H4 (cell line): ENCODE measurements around the gene WTIP. TPM values are rescaled to one million over a fixed set of nuclear protein-coding genes. Genes with fewer than 3 reads are reported as not detected.
"Not testable (repeated sequence)": the region's sequence is repeated elsewhere in the genome, so short reads cannot be mapped to it uniquely, and the experiment has no call there.

Source experiments
- DNase-seq: peaks from one replicate; pipeline ENCODE4 v3.0.0-alpha.2; 2015; ENCODE audit warnings: low spot score
- total RNA-seq: library from RNA; depleted of rRNA; stranded (reverse); fragments of >200 nt; shearing (Covaris generic); gene quantifications from 2 replicates; pipeline ENCODE4 v1.2.3, GENCODE V29; 2014

WTIP gene
- total RNA-seq, 1 experiment from 2014 or later, result 11.4 TPM

- DNase-seq, result no peak
Measured at GRCh38 chr19:34503531-34504272, 22.1 kb downstream of the WTIP start.

- DNase-seq, result no peak
Measured at GRCh38 chr19:34504273-34504808, 22.8 kb downstream of the WTIP start.

- no peak for DNase-seq
Measured at GRCh38 chr19:34504809-34505291, 23.3 kb downstream of the WTIP start.

- no peak for DNase-seq
Measured at GRCh38 chr19:34505321-34506025, 23.9 kb downstream of the WTIP start.

GRCh38 chr19:34506026-34506370, 24.4 kb downstream of the WTIP start:
- no peak for DNase-seq

- no peak for DNase-seq
Measured at GRCh38 chr19:34507414-34508067, 26.0 kb downstream of the WTIP start.

GRCh38 chr19:34508540-34508939, 27.0 kb downstream of the WTIP start:
- no peak for DNase-seq

GRCh38 chr19:34510904-34511303, 29.3 kb downstream of the WTIP start:
- not testable (repeated sequence) for DNase-seq

GRCh38 chr19:34512254-34512822, 30.8 kb downstream of the WTIP start:
- no peak for DNase-seq

- no peak for DNase-seq
Measured at GRCh38 chr19:34513767-34514166, 32.2 kb downstream of the WTIP start.

- DNase-seq, result no peak
Measured at GRCh38 chr19:34519602-34520001, 38.0 kb downstream of the WTIP start.

- DNase-seq, result no peak
Measured at GRCh38 chr19:34523408-34523807, 41.9 kb downstream of the WTIP start.

GRCh38 chr19:34525001-34525400, 43.4 kb downstream of the WTIP start:
- DNase-seq, result no peak

- no peak for DNase-seq
Measured at GRCh38 chr19:34534206-34534605, 52.6 kb downstream of the WTIP start.

- no peak for DNase-seq
Measured at GRCh38 chr19:34539396-34539795, 57.8 kb downstream of the WTIP start.

GRCh38 chr19:34540811-34541557, 59.4 kb downstream of the WTIP start:
- DNase-seq, result no peak

GRCh38 chr19:34549833-34550232, 68.3 kb downstream of the WTIP start:
- DNase-seq, result no peak

GRCh38 chr19:34555447-34555846, 73.9 kb downstream of the WTIP start:
- no peak for DNase-seq

GRCh38 chr19:34556488-34556887, 74.9 kb downstream of the WTIP start:
- no peak for DNase-seq

- DNase-seq, result no peak
Measured at GRCh38 chr19:34559045-34559444, 77.5 kb downstream of the WTIP start.

- no peak for DNase-seq
Measured at GRCh38 chr19:34560229-34560628, 78.7 kb downstream of the WTIP start.
